ENCODE data around the gene MALSU1.

DNA sequence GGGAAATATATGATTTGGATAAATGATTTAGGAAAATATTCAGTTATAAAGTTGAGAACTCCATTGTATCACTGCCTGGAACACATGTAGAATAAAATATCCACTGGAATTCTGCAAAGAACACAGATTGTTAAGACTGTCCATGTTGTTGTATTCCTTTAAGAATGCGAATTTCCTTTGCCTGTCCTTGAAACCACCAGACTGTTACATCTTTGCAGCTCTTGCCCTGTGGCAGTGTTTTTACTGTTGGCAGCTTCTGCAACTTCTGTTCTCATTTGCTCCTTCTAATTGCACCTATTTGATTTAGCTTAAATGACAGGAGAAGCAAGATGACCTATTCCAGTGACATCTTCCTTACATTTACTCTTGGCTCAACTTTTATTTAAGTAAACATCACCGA lies 39.7 kb downstream of the MALSU1 start:
- TF ChIP-seq, protein P1, sequence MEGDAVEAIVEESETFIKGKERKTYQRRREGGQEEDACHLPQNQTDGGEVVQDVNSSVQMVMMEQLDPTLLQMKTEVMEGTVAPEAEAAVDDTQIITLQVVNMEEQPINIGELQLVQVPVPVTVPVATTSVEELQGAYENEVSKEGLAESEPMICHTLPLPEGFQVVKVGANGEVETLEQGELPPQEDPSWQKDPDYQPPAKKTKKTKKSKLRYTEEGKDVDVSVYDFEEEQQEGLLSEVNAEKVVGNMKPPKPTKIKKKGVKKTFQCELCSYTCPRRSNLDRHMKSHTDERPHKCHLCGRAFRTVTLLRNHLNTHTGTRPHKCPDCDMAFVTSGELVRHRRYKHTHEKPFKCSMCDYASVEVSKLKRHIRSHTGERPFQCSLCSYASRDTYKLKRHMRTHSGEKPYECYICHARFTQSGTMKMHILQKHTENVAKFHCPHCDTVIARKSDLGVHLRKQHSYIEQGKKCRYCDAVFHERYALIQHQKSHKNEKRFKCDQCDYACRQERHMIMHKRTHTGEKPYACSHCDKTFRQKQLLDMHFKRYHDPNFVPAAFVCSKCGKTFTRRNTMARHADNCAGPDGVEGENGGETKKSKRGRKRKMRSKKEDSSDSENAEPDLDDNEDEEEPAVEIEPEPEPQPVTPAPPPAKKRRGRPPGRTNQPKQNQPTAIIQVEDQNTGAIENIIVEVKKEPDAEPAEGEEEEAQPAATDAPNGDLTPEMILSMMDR (IDR thresholded peaks at IDR 0.05 in 4 of 5, conservative IDR thresholded peaks at IDR 0.05 in 1 of 5): no peak
- TF ChIP-seq POLR2A (IDR thresholded peaks at IDR 0.05): no peak
